Gastroesophageal sphincter (tissue), 4 donors: ENCODE results near the gene UBE2H. TPM values are rescaled to one million over a fixed set of nuclear protein-coding genes. Genes with fewer than 3 reads are reported as not detected.

Source experiments
- ATAC-seq: fragments of 150-250 bp; one replicate; pipeline ENCODE4 v1.9.1; 2016; ENCODE audit warnings: mild to moderate bottlenecking, moderate library complexity
- H3K27ac ChIP-seq, 4 donors: fragments of 200-600 bp; sonication (generic) in 3 of 4; 1 replicate in 3 of 4; 2 replicates in 1 of 4; pipeline ENCODE4 v1.5.1; 2016 to 2019
- H3K27me3 ChIP-seq: fragments of 200-600 bp; sonication (generic); one replicate; pipeline ENCODE4 v1.5.1; 2019
- H3K36me3 ChIP-seq, 2 donors: fragments of 200-600 bp; sonication (generic); one replicate each; pipeline ENCODE4 v1.5.1; 2019; ENCODE audit warnings: control low read depth in 1 of 2
- H3K4me1 ChIP-seq, 3 donors: fragments of 200-600 bp; sonication (generic); 1 replicate in 2 of 3; 2 replicates in 1 of 3; pipeline ENCODE4 v1.5.1; 2016 to 2019; ENCODE audit warnings: control low read depth in 2 of 3
- H3K4me3 ChIP-seq, 2 donors: fragments of 200-600 bp; sonication (generic); one replicate each; pipeline ENCODE4 v1.5.1; 2019; ENCODE audit warnings: mild to moderate bottlenecking in 1 of 2, moderate library complexity in 1 of 2
- H3K9me3 ChIP-seq, 3 donors: fragments of 200-600 bp; sonication (generic); one replicate each; pipeline ENCODE4 v1.5.1; 2017 to 2019; ENCODE audit warnings: control low read depth in 2 of 3
- EP300 ChIP-seq: sonication (generic); formaldehyde crosslinking; IDR thresholded peaks from one replicate; pipeline ENCODE4 v1.6.1; 2017; ENCODE audit warnings: antibody characterized with exemption, mild to moderate bottlenecking
- POLR2A ChIP-seq, 2 donors: fragments of 450-650 bp; IDR thresholded peaks; one replicate each; pipeline ENCODE4 v1.6.1; 2017; ENCODE audit warnings: antibody characterized with exemption in 2 of 2, mild to moderate bottlenecking in 2 of 2, moderate library complexity in 1 of 2
- POLR2AphosphoS5 ChIP-seq: sonication (generic); formaldehyde crosslinking; IDR thresholded peaks from one replicate; pipeline ENCODE4 v1.6.1; 2017; ENCODE audit warnings: antibody characterized with exemption
- WGBS, 2 donors: methylation state at CpG; one replicate each; pipeline ENCODE4 v1.1.5; 2018; ENCODE audit warnings: low coverage in 1 of 2; 5-methylcytosine and 5-hydroxymethylcytosine counted together
- total RNA-seq, 4 donors: library from RNA; depleted of rRNA; stranded (reverse); fragments of >200 nt; gene quantifications; one replicate each; pipeline ENCODE4 v1.1.0, GENCODE V29; 2016
- TF ChIP-seq, protein P1 (sequence below), 4 experiments: fragments of 200-600 bp in 2 of 4; fragments of 450-650 bp in 2 of 4; sonication (generic) in 1 of 4; IDR thresholded peaks; one replicate each; pipeline ENCODE4 v1.5.1; 2017 to 2019; ENCODE audit warnings: antibody characterized with exemption in 4 of 4, mild to moderate bottlenecking in 2 of 4, moderate library complexity in 2 of 4

The UBE2H gene
- total RNA-seq, 4 donors from 2014 or later, result 80.2 to 96.2 (median 85.0) TPM

DNA sequence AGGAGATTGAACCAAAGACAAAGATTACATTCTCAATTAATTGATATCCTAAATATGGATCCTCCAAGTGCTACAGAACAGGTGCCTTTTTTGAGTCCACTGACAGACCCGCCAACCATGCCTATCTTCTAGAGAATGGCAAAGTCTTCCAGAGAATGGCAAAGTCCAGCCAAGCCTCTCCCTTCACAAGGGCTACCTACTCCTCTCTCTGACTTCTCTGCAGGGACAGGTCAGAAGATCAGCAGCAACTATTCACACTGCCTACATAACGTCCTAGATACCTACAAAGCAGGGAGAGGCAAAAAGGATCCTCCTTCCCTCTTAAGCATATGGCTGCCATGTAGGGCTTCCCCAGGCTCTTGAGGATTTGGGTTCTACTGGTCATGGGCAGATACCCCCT, 12.4 kb downstream of the UBE2H start:
- no peaks in the 10 kb centered on the region for H3K27me3 ChIP-seq
- no peak for ATAC-seq
- TF ChIP-seq POLR2A (IDR thresholded peaks at IDR 0.05) (no peak), POLR2AphosphoS5 (no peak), EP300 (no peak)
- TF ChIP-seq, protein P1, sequence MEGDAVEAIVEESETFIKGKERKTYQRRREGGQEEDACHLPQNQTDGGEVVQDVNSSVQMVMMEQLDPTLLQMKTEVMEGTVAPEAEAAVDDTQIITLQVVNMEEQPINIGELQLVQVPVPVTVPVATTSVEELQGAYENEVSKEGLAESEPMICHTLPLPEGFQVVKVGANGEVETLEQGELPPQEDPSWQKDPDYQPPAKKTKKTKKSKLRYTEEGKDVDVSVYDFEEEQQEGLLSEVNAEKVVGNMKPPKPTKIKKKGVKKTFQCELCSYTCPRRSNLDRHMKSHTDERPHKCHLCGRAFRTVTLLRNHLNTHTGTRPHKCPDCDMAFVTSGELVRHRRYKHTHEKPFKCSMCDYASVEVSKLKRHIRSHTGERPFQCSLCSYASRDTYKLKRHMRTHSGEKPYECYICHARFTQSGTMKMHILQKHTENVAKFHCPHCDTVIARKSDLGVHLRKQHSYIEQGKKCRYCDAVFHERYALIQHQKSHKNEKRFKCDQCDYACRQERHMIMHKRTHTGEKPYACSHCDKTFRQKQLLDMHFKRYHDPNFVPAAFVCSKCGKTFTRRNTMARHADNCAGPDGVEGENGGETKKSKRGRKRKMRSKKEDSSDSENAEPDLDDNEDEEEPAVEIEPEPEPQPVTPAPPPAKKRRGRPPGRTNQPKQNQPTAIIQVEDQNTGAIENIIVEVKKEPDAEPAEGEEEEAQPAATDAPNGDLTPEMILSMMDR (IDR thresholded peaks at IDR 0.05), result no peak
- peaks cover 0 to 16% of the 10 kb centered on the region in 2 donors for H3K36me3 ChIP-seq
- no peak overlapping the region for H3K27ac ChIP-seq
- no peaks in the 10 kb centered on the region for H3K9me3 ChIP-seq
- 60 to 70% methylated on average over 2 of the region's 2 CpGs for WGBS, 2 donors
- H3K4me3 ChIP-seq, result no peak overlapping the region
- H3K4me1 ChIP-seq, result peaks cover 0 to 34% (median 8%) of the 10 kb centered on the region in 3 donors

DNA sequence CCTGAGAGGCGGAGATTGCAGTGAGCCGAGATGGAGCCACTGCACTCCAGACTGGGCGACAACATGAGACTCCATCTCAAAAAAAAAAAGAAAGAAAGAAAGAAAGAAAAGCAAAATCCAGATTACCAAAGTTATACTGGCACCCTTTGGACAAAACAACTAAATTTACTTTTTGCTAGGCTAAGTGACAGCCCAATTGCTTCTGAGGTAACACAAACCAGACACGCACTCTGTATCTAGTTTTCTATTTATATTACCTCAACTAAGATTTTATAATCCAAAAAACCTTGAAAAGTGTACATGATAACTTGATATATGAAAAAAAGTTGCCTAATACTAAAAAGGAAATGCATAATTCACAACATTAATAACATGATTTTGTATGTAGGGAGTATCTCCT, 12.9 kb downstream of the UBE2H start:
- Histone ChIP-seq H3K36me3 (peaks cover 0 to 21% of the 10 kb centered on the region in 2 donors), H3K4me3 (no peak overlapping the region), H3K9me3 (no peaks in the 10 kb centered on the region), H3K27me3 (no peaks in the 10 kb centered on the region), H3K4me1 (peaks cover 0 to 34% (median 8%) of the 10 kb centered on the region in 3 donors), H3K27ac (no peak overlapping the region)
- no peak for ATAC-seq
- no peak for TF ChIP-seq EP300
- 83% methylated on average over 4 of the region's 4 CpGs for WGBS, 2 donors

DNA sequence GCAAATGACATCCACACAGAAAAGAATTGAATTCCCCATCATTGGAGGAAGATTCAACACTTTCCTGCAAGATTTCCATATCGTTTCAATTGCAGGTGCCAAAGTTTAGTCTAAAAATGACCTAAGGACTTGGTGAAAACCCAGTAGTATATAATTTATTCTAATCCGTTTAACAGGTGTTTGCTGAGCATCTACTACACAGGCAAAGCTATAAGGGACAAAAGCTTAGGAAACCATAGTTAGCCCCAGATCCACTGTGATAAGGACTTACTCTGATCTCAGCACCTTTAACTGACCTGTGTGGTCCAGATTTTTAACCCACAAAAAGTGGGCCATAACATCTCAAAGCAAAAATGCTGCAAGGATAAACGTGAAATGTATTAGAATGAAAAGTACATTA, 19.1 kb downstream of the UBE2H start:
- no peaks in the 10 kb centered on the region for H3K27me3 ChIP-seq
- WGBS, 2 donors, result 69 to 75% methylated on average over 3 of the region's 3 CpGs
- no peak overlapping the region for H3K4me3 ChIP-seq
- ATAC-seq, result no peak
- TF ChIP-seq POLR2A (IDR thresholded peaks at IDR 0.05), result no peak
- TF ChIP-seq, protein P1 (IDR thresholded peaks at IDR 0.05), result no peak
- no peak for TF ChIP-seq EP300
- TF ChIP-seq POLR2AphosphoS5, result no peak
- peaks cover 0 to 39% of the 10 kb centered on the region in 2 donors for H3K36me3 ChIP-seq
- H3K4me1 ChIP-seq, result peaks cover 0 to 8% (median 0%) of the 10 kb centered on the region in 3 donors
- no peaks in the 10 kb centered on the region for H3K9me3 ChIP-seq
- no peak overlapping the region for H3K27ac ChIP-seq

DNA sequence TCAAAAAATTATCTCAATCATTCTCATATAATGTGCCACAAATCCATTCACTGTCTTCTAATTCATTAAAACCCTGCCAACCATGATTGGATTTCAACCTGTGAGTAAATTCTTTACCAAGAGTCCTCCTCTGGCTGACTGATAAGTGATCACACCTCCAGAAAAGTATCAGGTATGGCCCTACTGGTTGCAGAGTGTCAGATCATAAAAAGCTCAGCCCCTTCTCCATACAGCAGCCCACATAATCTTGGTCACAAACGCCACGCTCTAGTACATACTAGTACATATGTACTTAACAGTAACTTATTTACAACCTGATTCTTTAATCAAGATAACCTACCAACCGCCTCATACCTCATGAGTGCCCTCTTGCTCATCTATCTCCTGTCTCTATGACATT, 26.1 kb downstream of the UBE2H start:
- no peak overlapping the region for H3K4me3 ChIP-seq
- TF ChIP-seq POLR2A (IDR thresholded peaks at IDR 0.05) (no peak), POLR2AphosphoS5 (no peak), EP300 (no peak)
- TF ChIP-seq, protein P1 (IDR thresholded peaks at IDR 0.05), result no peak
- no peaks in the 10 kb centered on the region for H3K27me3 ChIP-seq
- H3K36me3 ChIP-seq, result peaks cover 0 to 27% of the 10 kb centered on the region in 2 donors
- no peak for ATAC-seq
- WGBS, 2 donors, result 93 to 97% methylated on average over 3 of the region's 3 CpGs
- no peaks in the 10 kb centered on the region for H3K9me3 ChIP-seq
- H3K4me1 ChIP-seq, result peaks cover 3 to 45% (median 3%) of the 10 kb centered on the region in 3 donors
- H3K27ac ChIP-seq, result no peak overlapping the region

DNA sequence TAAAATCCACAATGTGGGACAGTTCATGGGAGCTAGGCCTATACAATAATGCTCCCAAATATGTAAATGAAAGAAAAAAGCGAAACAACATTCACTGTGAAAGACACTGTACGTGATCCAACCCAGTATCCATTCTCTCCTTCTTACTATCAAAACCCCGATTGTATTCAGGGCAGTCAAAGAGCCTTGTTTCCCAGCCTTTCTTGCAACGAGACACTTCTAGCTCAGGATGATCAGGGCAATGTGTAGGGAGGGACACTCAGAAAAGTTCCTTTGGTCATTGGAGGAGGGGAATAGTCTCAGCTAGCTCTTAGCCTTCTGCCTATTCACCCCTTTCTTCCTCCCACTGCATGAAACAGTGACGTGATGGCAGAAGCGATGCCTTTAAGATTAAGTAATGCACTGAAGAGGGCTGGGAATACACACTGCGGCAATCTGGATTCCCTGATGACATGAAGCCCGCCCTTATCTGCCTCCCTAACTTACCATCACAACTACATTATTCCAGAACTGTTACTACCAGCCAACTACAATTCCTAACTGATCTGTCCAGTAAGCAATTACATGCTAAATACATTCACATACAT, 27.3 kb downstream of the UBE2H start:
- ATAC-seq, result peak; percentile 73
- Histone ChIP-seq H3K4me3 (no peak overlapping the region), H3K27me3 (no peaks in the 10 kb centered on the region), H3K27ac (peak overlapping the region in 3 of 4 donors; percentile 2 to 55 (median 31)), H3K9me3 (no peaks in the 10 kb centered on the region), H3K36me3 (peaks cover 0 to 27% of the 10 kb centered on the region in 2 donors), H3K4me1 (peaks cover 3 to 51% (median 3%) of the 10 kb centered on the region in 3 donors)
- 38 to 72% methylated on average over 7 of the region's 8 CpGs for WGBS, 2 donors
- TF ChIP-seq, protein P1 (IDR thresholded peaks at IDR 0.05), result no peak
- no peak for TF ChIP-seq EP300
- no peak for TF ChIP-seq POLR2A (IDR thresholded peaks at IDR 0.05)
- no peak for TF ChIP-seq POLR2AphosphoS5
